ENCODE data around the gene BRPF3.

DNA sequence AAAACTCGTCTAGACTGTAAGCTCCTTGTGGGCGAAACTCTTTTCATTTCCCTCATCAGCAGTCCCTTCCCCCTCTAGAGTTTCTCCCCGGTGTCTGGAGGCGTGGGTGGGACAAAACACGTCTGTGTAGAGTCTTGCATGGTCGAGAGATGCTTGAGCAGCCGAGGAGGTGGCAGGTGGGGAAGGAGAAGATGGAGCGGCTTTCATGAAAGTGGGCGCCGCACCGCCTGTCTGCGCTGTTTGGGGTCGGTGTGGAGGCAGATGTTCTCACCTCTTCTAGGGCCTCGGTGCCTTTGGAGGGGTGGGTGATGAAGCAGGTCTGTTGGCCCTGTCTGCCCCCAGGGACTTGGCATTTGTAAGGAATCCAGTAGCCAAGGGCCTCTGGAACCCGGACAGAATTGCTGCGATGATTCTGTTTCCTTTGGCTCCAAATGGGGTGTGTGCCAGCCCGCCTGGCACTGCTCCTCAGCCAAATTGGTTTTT is 1.2 kb downstream of the BRPF3 start:
- TF ChIP-seq, protein P1, sequence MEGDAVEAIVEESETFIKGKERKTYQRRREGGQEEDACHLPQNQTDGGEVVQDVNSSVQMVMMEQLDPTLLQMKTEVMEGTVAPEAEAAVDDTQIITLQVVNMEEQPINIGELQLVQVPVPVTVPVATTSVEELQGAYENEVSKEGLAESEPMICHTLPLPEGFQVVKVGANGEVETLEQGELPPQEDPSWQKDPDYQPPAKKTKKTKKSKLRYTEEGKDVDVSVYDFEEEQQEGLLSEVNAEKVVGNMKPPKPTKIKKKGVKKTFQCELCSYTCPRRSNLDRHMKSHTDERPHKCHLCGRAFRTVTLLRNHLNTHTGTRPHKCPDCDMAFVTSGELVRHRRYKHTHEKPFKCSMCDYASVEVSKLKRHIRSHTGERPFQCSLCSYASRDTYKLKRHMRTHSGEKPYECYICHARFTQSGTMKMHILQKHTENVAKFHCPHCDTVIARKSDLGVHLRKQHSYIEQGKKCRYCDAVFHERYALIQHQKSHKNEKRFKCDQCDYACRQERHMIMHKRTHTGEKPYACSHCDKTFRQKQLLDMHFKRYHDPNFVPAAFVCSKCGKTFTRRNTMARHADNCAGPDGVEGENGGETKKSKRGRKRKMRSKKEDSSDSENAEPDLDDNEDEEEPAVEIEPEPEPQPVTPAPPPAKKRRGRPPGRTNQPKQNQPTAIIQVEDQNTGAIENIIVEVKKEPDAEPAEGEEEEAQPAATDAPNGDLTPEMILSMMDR (IDR thresholded peaks at IDR 0.05 in 4 of 5, conservative IDR thresholded peaks at IDR 0.05 in 1 of 5) = no peak
- no peak for TF ChIP-seq POLR2A (IDR thresholded peaks at IDR 0.05)

All from gastrocnemius medialis (tissue), 4 donors.